Ectodermal cell (in vitro differentiated cells): ENCODE results near the gene IQGAP2.

ENCODE experiments used
- H3K27ac ChIP-seq: 2 replicates; pipeline ENCODE4 v1.7.0; 2013; ENCODE audit warnings: mild to moderate bottlenecking, low read depth, low read length; ENCODE audit not compliant: insufficient read depth, poor library complexity, severe bottlenecking
- H3K27me3 ChIP-seq: 2 replicates; pipeline ENCODE4 v1.7.0; 2013; ENCODE audit warnings: mild to moderate bottlenecking, low read length; ENCODE audit not compliant: insufficient read depth, control insufficient read depth, poor library complexity, severe bottlenecking
- H3K36me3 ChIP-seq: one replicate; pipeline ENCODE4 v1.7.0; 2013; ENCODE audit warnings: low read length; ENCODE audit not compliant: control insufficient read depth, insufficient read depth
- H3K4me1 ChIP-seq: one replicate; pipeline ENCODE4 v1.7.0; 2013; ENCODE audit warnings: low read length; ENCODE audit not compliant: control insufficient read depth, insufficient read depth
- H3K4me3 ChIP-seq: 2 replicates; pipeline ENCODE4 v1.7.0; 2013; ENCODE audit warnings: low read depth, low read length, control low read depth; ENCODE audit not compliant: insufficient read depth
- H3K9me3 ChIP-seq: 2 replicates; pipeline ENCODE4 v1.7.0; 2013; ENCODE audit warnings: mild to moderate bottlenecking, low read length, moderate library complexity; ENCODE audit not compliant: control insufficient read depth
- WGBS, 2 experiments: methylation state at CpG; one replicate each; pipeline ENCODE4 v1.1.7; 2013; ENCODE audit warnings: missing lambda C conversion rate in 2 of 2; 5-methylcytosine and 5-hydroxymethylcytosine counted together

The IQGAP2 gene

DNA sequence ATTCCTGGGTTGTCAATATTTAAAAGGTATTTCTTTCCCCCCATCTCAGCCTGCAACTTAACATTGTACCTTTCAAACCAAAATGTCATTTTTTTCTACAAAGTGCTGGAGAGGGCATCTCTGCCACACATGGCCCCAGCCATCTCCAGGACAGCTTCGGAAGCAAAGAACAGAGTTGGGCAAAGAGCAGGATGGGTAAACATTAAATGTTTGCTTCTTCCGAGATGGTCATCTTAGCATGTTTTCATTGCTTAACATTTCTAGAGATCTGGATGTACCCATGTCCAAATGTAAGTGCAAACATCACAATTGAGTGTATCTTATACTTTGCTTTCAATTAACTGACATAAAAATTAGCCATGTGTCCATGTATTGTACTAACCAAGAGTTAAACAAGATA lies 234.4 kb downstream of the IQGAP2 start:
- Histone ChIP-seq H3K4me3 (no peak overlapping the region), H3K36me3 (no peaks in the 10 kb centered on the region), H3K9me3 (no peaks in the 10 kb centered on the region), H3K27ac (no peak overlapping the region), H3K27me3 (no peaks in the 10 kb centered on the region), H3K4me1 (no peaks in the 10 kb centered on the region)
- 96 to 97% methylated on average over 2 of the region's 2 CpGs for WGBS, 2 experiments

DNA sequence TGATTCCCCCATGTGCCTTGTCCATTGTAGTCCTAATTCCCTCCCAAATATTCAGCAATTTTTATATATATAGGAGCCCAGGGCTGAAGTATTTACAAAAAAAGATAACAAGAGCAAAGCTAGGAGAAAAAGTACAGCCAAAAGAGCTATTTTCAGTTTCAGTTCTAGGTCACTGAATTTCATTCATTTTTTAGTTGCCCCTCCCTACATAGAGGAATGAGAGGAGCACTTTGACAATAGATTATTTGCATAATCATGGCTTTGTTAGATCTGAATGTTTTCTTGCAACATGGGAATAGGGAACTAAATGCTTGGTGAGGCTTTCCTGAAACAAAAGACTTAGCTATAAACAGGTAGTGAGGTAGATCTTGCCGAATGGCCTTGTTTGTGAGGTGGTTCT lies 235.4 kb downstream of the IQGAP2 start:
- no peak overlapping the region for H3K27ac ChIP-seq
- no peak overlapping the region for H3K4me3 ChIP-seq
- no peaks in the 10 kb centered on the region for H3K4me1 ChIP-seq
- WGBS, 2 experiments = 80 to 88% methylated on average over 1 of the region's 1 CpG
- H3K9me3 ChIP-seq = no peaks in the 10 kb centered on the region
- no peaks in the 10 kb centered on the region for H3K27me3 ChIP-seq
- H3K36me3 ChIP-seq = no peaks in the 10 kb centered on the region

DNA sequence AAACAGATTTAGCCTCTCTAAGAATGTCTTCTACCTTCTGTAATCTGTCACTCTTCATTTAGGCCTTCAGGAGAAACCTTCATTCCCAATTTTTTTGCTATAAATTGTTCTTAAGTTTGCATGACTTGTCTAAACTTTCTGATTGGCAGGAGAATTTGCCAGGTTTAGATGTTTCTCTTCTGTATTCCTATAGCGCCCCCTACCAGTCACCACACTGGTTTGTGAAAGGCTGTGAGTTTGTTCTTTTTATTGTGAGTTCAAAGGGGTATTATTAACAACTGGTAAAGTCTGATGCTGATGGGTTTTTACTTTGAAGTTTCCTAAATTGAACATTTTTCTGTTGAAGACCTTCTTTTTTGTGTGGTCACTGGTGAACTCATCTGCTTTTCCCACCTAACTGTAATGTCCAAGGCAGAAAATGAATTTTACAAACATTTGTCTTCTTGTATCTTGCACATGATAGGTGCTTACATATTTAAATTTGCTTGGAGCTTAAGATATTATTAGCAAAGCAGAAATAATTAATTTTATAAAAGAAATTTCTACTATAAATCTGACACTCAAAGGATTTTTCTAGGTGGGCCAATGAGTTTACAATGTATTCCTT lies 238.5 kb downstream of the IQGAP2 start:
- no peaks in the 10 kb centered on the region for H3K9me3 ChIP-seq
- no peaks in the 10 kb centered on the region for H3K36me3 ChIP-seq
- no peaks in the 10 kb centered on the region for H3K4me1 ChIP-seq
- 0% methylated on average over 1 of the region's 1 CpG for WGBS, 2 experiments
- no peaks in the 10 kb centered on the region for H3K27me3 ChIP-seq
- H3K4me3 ChIP-seq = no peak overlapping the region
- H3K27ac ChIP-seq = no peak overlapping the region

DNA sequence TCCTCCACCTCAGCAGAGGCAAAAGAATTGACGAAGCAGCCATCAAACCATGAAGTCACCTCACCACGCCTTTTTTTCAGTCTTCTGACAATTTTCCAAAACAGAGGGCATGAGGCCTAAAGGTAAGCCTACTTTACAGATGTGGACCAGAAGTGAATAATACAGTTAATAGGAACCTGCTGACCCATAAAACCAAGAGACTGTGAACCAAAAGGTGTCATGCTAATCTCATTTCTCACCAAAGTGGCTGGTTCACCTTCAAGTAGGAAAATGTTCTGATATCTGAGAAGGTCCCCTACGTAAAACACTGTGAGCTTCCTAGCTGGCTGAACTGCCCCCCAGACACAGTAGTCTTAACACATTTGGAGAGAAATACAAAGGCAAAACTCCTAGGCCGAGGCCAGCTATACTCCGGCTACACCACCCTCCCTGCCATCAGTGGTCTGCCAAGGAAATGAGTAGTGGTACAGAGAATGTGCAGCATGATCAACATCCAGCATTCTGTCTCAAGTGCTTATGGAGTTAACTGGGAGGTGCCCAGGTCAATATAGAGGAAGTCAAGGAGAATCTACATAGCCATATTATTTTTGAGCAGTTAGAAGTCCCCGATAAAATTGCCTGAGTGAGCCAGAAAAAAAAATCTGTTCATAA lies 239.4 kb downstream of the IQGAP2 start:
- Histone ChIP-seq H3K36me3 (no peaks in the 10 kb centered on the region), H3K9me3 (no peaks in the 10 kb centered on the region), H3K4me1 (no peaks in the 10 kb centered on the region), H3K4me3 (no peak overlapping the region), H3K27me3 (no peaks in the 10 kb centered on the region), H3K27ac (no peak overlapping the region)
- WGBS, 2 experiments = 96% methylated on average over 5 of the region's 6 CpGs

DNA sequence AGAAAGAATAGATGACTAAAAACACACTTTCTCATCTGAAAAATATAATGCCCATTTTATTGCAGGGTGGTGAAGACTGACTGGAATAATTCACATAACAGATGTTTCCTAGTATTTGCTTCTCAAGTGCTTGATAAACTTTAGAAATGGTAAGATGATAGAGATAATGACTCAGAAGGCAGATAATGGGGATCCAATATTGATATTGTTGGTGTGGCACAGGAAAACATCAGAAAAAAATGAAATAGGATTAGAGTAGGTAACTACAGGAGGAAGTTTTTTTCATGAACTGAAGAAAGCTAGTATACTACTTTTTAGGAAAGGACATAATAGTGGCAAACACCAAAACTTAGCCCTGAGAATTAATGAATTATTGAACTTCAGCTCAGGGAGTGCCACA lies 240.3 kb downstream of the IQGAP2 start:
- no peaks in the 10 kb centered on the region for H3K4me1 ChIP-seq
- no peaks in the 10 kb centered on the region for H3K27me3 ChIP-seq
- no peak overlapping the region for H3K4me3 ChIP-seq
- no peaks in the 10 kb centered on the region for H3K9me3 ChIP-seq
- H3K27ac ChIP-seq = no peak overlapping the region
- H3K36me3 ChIP-seq = no peaks in the 10 kb centered on the region

DNA sequence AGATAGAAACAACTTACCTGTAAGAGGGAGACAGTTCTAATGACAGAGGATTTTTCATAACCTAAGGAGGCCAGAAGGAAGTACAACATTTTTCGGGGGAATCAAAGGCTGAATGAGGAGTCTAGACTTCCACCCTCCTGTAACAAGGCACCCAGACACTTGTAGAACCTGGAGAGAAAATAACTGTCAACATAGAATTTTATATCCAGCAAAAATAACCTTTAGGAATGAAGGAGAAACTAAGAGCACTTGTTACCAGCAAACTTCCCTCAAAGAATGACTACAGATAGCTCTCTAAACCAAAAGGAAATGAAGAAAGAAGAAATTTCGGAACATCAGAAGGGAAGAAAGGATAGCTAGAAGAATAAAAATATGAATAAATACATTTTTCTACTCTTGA lies 246.1 kb downstream of the IQGAP2 start:
- no peaks in the 10 kb centered on the region for H3K4me1 ChIP-seq
- H3K27ac ChIP-seq = no peak overlapping the region
- no peaks in the 10 kb centered on the region for H3K27me3 ChIP-seq
- H3K36me3 ChIP-seq = no peaks in the 10 kb centered on the region
- H3K4me3 ChIP-seq = no peak overlapping the region
- H3K9me3 ChIP-seq = no peaks in the 10 kb centered on the region
- 88 to 100% methylated on average over 1 to 2 of the region's 2 CpGs for WGBS, 2 experiments

DNA sequence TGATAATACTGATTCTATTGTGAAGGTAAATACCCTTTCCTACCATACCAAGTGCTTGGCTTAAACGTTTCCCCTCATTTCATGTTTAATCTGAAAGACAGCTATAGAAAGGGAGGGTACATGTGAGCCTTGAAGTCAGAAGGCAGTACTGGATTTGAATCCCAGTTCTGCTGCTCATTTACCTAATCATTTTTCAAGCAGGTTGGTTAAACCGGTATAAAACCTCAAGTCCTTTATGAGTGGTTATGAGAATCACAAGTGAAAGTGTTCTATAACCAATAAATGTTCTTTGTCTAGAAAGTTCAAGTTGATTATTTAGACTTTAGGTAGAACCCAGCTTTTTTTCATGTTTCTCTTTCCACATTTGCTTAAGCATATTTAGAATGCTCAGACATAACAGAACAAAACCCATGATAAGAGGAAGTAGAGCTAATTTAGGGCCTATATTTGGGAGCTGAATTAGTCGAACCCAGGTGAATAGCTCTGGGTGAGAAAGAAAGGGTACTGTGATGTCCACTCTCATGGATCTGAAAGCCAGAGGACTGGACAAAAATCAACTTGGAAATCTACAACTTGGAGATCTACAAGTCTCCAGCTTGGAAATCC lies 249.8 kb downstream of the IQGAP2 start:
- WGBS, 2 experiments = 92 to 98% methylated on average over 3 of the region's 3 CpGs
- Histone ChIP-seq H3K36me3 (no peaks in the 10 kb centered on the region), H3K4me3 (no peak overlapping the region), H3K4me1 (no peaks in the 10 kb centered on the region), H3K27me3 (no peaks in the 10 kb centered on the region), H3K27ac (no peak overlapping the region), H3K9me3 (no peaks in the 10 kb centered on the region)

DNA sequence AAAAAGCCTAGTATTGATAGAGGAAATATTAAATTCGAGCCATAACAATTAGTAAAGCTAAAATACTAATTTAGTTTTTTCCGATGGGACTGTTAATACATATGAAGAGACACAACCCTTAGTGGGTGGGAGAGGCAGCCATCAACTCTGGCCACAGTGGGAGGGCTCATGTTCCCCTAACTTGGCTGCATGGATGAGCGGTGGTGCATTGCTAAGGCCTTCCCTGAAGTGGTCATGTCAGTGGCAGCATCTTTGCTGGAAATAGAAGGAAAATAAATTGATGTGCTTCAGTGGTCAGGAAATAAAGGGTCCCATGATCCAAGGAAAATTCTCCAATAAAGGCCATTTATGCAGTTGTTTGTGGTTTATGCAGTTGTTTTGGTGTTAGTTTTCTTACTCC lies 254.0 kb downstream of the IQGAP2 start:
- 98 to 99% methylated on average over 2 to 3 of the region's 3 CpGs for WGBS, 2 experiments
- Histone ChIP-seq H3K27me3 (no peaks in the 10 kb centered on the region), H3K27ac (no peak overlapping the region), H3K4me1 (no peaks in the 10 kb centered on the region), H3K9me3 (no peaks in the 10 kb centered on the region), H3K36me3 (no peaks in the 10 kb centered on the region), H3K4me3 (no peak overlapping the region)

DNA sequence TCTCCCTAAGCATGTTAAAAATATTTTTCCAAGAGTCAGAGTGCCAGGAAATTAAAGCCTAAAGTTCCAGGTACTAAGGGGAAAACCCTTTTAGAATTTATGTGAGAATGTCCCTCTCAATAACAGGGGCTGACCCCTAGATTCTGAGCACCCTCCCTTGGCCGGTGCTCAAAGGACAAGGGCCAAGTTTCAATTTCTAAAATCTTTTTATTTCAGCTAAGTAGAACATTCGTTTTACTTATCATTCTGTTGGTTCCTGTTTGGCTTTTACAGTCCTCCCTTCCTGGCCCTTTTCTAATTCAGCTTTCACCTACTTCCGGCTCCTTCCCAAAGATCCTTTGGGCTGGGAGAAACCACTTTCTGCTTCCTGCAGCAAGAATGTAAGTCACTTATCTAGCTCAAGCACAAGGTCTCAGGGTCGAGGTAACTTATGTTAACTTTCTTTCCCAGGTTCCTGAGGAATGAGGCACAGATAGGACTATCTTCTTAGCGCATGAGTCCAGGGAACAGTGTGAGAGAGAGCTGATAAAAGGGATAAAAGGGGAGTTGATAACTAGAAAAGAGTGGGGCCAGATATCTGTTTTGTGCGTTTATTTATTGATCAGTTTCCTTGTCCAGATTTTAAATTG lies 254.7 kb downstream of the IQGAP2 start:
- no peaks in the 10 kb centered on the region for H3K4me1 ChIP-seq
- H3K27me3 ChIP-seq = no peaks in the 10 kb centered on the region
- 78 to 79% methylated on average over 6 of the region's 6 CpGs for WGBS, 2 experiments
- H3K27ac ChIP-seq = no peak overlapping the region
- no peaks in the 10 kb centered on the region for H3K36me3 ChIP-seq
- H3K9me3 ChIP-seq = no peaks in the 10 kb centered on the region
- no peak overlapping the region for H3K4me3 ChIP-seq

DNA sequence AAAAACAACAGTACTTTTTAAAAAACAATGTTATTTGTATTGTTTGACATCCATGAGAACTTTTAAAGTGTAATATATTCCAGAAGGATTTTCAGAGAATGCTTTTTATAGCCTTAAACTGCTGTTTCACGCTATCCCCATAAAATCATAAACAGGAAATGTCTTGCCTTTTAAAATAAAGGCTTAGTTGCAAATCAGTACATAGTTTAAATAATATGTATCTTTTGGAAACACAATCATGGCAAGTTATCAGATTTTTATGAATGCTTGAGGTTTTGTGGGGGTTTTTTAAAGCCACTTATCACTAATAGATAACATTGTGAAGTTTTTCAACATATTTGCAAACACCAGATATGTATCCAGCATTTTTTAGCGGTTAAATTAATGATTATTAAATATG lies 257.3 kb downstream of the IQGAP2 start:
- 89 to 100% methylated on average over 1 to 2 of the region's 2 CpGs for WGBS, 2 experiments
- no peaks in the 10 kb centered on the region for H3K4me1 ChIP-seq
- H3K36me3 ChIP-seq = no peaks in the 10 kb centered on the region
- H3K9me3 ChIP-seq = no peaks in the 10 kb centered on the region
- H3K27ac ChIP-seq = no peak overlapping the region
- no peak overlapping the region for H3K4me3 ChIP-seq
- no peaks in the 10 kb centered on the region for H3K27me3 ChIP-seq
